KOPT-K1 (cell line): Measurements from ENCODE around the gene COL4A5.

Source experiments
- H3K27ac ChIP-seq: fragments of 200-600 bp; sonication (generic); 2 replicates; pipeline ENCODE4 v1.5.1; 2016; ENCODE audit warnings: antibody characterized with exemption, mild to moderate bottlenecking, low read depth, low read length; ENCODE audit not compliant: poor library complexity, severe bottlenecking
- H3K36me3 ChIP-seq: fragments of 200-600 bp; sonication (generic); 2 replicates; pipeline ENCODE4 v1.5.1; 2017; ENCODE audit warnings: antibody characterized with exemption, mild to moderate bottlenecking, low read length, moderate library complexity; ENCODE audit not compliant: insufficient read depth
- H3K9me3 ChIP-seq: fragments of 200-600 bp; sonication (generic); 2 replicates; pipeline ENCODE4 v1.5.1; 2017; ENCODE audit warnings: antibody characterized with exemption, low read length, mild to moderate bottlenecking; ENCODE audit not compliant: insufficient read depth, poor library complexity, severe bottlenecking

The COL4A5 gene

DNA sequence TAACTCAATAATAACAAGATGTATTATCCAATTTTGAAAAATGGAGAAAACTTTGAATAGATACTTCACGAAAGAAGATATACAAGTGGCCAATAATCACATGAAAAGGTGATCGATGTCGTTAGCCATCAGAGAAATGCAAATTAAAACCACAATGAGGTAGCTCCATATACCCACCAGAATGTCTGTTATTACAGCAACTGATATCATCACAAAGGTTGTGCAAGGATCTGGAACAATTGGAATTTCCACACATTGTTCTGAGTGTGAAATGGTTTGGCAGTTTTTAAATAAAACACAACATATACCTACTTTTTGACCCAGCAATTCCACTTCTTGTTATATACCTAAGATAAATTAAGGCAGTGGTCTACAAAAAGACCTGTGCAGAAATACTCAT lies 225.1 kb downstream of the COL4A5 start:
- Histone ChIP-seq H3K9me3 (no peaks in the 10 kb centered on the region), H3K36me3 (no peaks in the 10 kb centered on the region), H3K27ac (no peak overlapping the region)

DNA sequence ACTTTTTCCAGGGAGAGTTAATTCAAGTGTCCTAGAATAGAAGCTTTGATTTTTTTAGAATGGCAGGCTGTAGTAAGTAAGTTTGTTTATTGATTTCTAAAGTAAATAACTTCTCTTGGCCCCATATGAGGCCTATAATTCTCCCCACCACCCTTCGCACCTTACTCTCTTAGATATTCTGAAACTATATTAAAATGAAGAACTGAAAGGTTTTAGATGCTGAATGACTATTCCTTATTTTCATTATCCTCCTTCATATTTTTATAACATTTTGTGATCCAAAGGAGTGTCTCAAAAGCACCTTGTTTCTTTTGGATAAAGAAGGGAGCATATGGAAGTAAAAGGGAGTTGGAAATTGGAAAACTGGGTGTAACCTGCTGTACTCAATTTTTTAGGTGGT lies 226.5 kb downstream of the COL4A5 start:
- Histone ChIP-seq H3K27ac (no peak overlapping the region), H3K36me3 (no peaks in the 10 kb centered on the region), H3K9me3 (no peaks in the 10 kb centered on the region)

- no peaks in the 10 kb centered on the region for H3K9me3 ChIP-seq
- H3K36me3 ChIP-seq = no peaks in the 10 kb centered on the region
- H3K27ac ChIP-seq = no peak overlapping the region
Observed at GRCh38 chrX:108671526-108671925, 231.9 kb downstream of the COL4A5 start.

- Histone ChIP-seq H3K27ac (no peak overlapping the region), H3K36me3 (no peaks in the 10 kb centered on the region), H3K9me3 (no peaks in the 10 kb centered on the region)
Observed at GRCh38 chrX:108696690-108697089, 257.1 kb downstream of the COL4A5 start.

- Histone ChIP-seq H3K27ac (no peak overlapping the region), H3K9me3 (no peaks in the 10 kb centered on the region), H3K36me3 (no peaks in the 10 kb centered on the region)
Observed at GRCh38 chrX:108699368-108699767, 259.7 kb downstream of the COL4A5 start.

DNA sequence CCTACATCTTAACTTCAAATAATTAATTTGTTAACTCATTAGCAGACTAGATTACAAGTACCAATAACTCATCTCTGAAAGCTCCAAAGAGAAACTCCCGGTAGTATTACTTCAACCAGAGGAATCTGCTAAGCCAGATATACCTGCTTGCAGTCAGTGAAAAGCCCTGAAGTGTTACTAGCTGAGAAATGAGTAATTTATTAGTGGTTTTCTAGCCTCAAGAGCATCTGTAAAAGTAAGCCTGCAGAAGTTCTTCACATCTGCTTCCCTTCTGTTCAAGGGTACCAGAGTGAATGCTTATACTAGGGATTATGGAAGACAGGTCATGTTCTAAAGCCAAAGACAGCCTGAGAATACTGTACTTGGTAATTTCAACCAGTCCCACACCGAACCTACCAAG lies 262.0 kb downstream of the COL4A5 start:
- Histone ChIP-seq H3K27ac (no peak overlapping the region), H3K36me3 (no peaks in the 10 kb centered on the region), H3K9me3 (no peaks in the 10 kb centered on the region)

DNA sequence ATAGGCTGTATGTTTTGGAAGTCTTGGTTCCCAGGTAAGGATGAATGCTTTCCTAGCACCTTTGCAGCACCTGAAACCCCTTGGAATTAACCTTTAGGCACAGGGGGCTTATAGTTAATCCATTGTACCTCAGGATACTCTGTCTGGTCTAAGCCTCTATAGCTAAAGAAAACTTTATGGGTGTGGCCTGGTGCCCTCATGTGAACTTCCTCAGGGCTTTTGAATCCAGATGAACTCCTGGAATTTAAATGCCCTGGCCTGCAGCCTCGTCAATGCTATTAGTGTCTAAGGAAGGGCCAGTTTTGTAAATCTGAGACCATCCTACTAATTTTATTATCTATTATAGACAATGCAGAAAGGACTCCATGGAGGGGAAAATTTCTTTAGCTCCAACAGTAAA lies 262.9 kb downstream of the COL4A5 start:
- H3K36me3 ChIP-seq = no peaks in the 10 kb centered on the region
- H3K27ac ChIP-seq = no peak overlapping the region
- no peaks in the 10 kb centered on the region for H3K9me3 ChIP-seq

- Histone ChIP-seq H3K36me3 (no peaks in the 10 kb centered on the region), H3K27ac (no peak overlapping the region), H3K9me3 (no peaks in the 10 kb centered on the region)
Observed at GRCh38 chrX:108704839-108705238, 265.2 kb downstream of the COL4A5 start.

GRCh38 chrX:108712886-108713285 lies 273.2 kb downstream of the COL4A5 start:
- H3K27ac ChIP-seq = no peak overlapping the region
- no peaks in the 10 kb centered on the region for H3K36me3 ChIP-seq
- no peaks in the 10 kb centered on the region for H3K9me3 ChIP-seq

- Histone ChIP-seq H3K9me3 (no peaks in the 10 kb centered on the region), H3K27ac (no peak overlapping the region)
Observed at GRCh38 chrX:108722561-108722960, 282.9 kb downstream of the COL4A5 start.

GRCh38 chrX:108726748-108727147 lies 287.1 kb downstream of the COL4A5 start:
- Histone ChIP-seq H3K36me3 (no peaks in the 10 kb centered on the region), H3K27ac (no peak overlapping the region), H3K9me3 (no peaks in the 10 kb centered on the region)

More at GRCh38 chrX:108722561-108722960, 282.9 kb downstream of the COL4A5 start:
- no peaks in the 10 kb centered on the region for H3K36me3 ChIP-seq

DNA sequence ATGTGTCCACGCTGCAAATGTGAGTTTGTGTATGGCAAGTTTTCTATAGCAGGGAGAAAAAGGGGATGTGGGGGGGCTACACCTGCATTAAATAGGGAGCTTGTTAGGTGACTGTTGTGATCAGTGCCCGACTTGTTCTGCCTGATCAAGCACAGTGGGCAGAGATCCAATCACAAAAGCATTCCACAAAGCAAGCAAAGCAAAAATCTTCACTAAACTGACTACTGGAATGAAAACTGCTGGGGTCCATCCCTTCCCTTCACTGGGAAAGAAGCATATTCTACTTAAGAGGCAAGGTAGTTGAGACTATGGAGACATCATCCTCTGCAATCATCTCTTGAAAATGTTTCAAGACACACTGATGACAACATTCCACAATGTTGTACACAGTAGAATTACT lies 291.5 kb downstream of the COL4A5 start:
- no peaks in the 10 kb centered on the region for H3K36me3 ChIP-seq
- no peaks in the 10 kb centered on the region for H3K9me3 ChIP-seq
- no peak overlapping the region for H3K27ac ChIP-seq

DNA sequence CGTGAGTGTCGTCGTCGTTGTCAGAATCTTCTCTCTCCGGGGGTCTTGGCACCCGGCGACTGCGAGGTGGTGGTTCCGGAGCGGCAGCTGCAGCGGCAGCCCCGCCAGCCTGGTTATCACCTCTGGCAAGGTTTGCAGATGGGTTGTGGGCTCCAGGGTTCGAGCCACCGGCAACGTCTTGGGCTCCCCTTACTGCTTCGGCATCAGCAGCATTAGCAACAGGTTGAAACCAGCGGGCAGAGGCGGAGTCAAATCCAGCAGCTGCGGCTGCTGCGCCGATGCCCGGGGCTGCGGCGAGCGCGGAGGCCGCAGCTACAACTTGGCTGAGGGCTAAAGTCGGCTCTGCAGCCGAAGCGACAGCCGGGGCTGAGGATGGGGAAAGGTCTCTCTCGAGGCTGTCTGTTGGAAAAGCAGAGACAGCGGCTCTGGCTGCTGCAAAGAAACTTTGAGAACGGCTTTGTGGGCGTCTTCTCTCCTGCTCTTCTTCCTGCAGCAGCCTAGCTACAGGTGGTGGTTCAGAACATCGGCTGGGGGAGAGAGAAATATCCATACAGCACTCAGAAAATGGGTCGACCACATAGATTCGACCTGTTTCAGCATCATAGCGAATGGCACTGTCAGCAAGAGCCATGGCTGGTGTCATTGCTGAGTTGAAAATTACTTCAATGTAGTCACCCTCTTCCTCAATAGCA lies 293.1 kb downstream of the COL4A5 start:
- Histone ChIP-seq H3K36me3 (no peaks in the 10 kb centered on the region), H3K9me3 (no peaks in the 10 kb centered on the region), H3K27ac (no peak overlapping the region)

DNA sequence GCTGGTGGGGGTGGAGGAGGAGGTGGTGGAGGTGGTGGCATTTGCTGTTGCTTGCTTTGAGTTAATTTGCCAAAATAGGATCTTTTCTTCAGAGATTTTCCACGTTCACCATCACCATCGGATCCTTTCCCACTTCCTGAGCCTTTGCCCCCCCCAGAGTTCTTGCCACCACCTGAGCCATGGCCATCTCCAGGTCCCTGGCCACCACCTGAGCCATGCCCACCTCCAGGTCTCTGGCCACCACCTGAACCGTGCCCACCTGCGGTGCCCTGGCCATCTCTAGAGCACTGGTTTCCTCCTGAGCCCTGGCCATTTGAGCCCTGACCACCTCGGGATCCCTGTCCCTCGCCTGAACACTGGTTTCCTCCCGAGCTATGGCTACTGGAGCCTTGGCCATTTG lies 294.8 kb downstream of the COL4A5 start:
- no peaks in the 10 kb centered on the region for H3K36me3 ChIP-seq
- H3K27ac ChIP-seq = no peak overlapping the region
- no peaks in the 10 kb centered on the region for H3K9me3 ChIP-seq

DNA sequence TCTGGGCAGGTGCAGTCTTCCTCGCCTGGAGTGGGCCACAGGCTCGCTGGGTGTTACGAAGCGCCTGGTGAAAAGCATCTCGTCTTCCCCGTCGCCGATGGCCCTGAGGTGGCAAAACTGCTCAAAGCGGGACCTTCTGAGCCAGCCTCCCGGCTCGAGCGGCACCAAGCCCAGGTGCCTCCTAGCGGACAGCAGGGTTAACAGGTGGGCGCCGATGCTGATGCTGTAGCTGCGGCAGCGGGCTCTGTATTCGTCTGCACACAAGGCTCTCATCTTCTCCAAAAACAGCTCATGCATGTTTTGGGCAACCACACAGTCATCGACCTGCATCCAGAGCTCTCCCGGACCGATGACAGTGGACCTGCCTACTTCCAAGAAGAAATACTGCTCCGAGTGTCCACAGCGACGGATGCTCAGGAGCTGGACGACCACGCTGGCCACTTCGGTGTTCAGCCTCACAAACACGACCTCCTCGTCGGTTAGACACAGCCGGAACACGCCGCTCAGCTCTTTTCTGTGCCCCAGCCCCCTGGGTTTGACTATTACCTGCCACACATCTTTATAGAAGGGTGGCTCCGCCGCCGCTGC lies 295.5 kb downstream of the COL4A5 start:
- no peaks in the 10 kb centered on the region for H3K9me3 ChIP-seq
- H3K36me3 ChIP-seq = no peaks in the 10 kb centered on the region
- no peak overlapping the region for H3K27ac ChIP-seq
